Mammary epithelial cell (primary cell): ENCODE measurements around the gene MTPN.

ENCODE experiments used
- CTCF ChIP-seq, 2 donors: IDR thresholded peaks in 1 of 2; conservative IDR thresholded peaks in 1 of 2; 2 replicates each; pipeline ENCODE4 v1.5.1; 2011 to 2012; ENCODE audit warnings: inconsistent platforms in 2 of 2, low read length in 2 of 2, mild to moderate bottlenecking in 2 of 2, control low read depth in 1 of 2, low read depth in 1 of 2; ENCODE audit not compliant: insufficient read depth in 1 of 2; ENCODE audit errors: extremely low read depth in 1 of 2
- EZH2 ChIP-seq: IDR thresholded peaks from 2 replicates; pipeline ENCODE4 v1.6.1; 2012; ENCODE audit warnings: low read length, inconsistent platforms, borderline replicate concordance

DNA sequence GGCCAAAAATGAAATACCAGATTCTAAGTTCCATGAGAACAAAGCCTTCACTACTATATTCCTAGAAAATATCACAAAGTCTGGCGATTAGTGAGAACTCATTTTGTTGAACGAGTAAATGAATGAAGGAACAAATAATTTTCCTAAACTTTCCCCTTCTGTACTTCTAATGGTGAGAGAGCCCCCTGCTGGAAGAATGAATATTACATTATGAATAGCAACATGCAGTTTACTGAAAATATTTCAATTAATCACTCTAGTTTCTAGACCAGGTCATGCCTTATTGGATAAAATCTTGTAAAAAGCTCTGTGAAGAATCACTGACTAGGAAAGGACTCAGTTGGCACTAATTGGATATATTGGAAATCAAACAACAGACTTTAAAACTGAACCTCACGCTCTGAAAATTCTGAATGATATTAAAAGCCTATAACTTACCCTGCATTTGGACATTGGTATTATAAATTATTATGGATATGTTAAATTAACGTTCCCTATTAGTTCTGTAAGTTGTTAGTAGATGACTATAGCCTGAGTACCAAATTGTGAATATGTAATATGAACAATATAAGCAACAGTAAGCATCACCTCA lies 32.4 kb upstream of the MTPN start:
- peak; percentile 56 to 58 for TF ChIP-seq CTCF (conservative IDR thresholded peaks at IDR 0.05 in 1 of 2, IDR thresholded peaks at IDR 0.05 in 1 of 2; ENCODE audit: extremely low read depth in 1 of 2, insufficient read depth in 1 of 2, low read depth in 1 of 2, low read length in 2 of 2)
- TF ChIP-seq EZH2: no peak
